AG10803 (cell line): ENCODE measurements around the gene UBE2O.
A peak's percentile ranks its signal among the peaks of the same experiment; 100 is the strongest.

Experiments
- DNase-seq: peaks from one replicate; pipeline ENCODE4 v3.0.0; 2010; ENCODE audit warnings: low read depth
- H3K4me3 ChIP-seq: 2 replicates; pipeline ENCODE4 v1.5.1; 2011; ENCODE audit warnings: mild to moderate bottlenecking, low read length, control low read depth
- TF ChIP-seq, protein P1 (sequence below): conservative IDR thresholded peaks from 2 replicates; pipeline ENCODE4 v1.5.1; 2011; ENCODE audit warnings: mild to moderate bottlenecking, low read length, control low read depth, inconsistent platforms

UBE2O gene

DNA sequence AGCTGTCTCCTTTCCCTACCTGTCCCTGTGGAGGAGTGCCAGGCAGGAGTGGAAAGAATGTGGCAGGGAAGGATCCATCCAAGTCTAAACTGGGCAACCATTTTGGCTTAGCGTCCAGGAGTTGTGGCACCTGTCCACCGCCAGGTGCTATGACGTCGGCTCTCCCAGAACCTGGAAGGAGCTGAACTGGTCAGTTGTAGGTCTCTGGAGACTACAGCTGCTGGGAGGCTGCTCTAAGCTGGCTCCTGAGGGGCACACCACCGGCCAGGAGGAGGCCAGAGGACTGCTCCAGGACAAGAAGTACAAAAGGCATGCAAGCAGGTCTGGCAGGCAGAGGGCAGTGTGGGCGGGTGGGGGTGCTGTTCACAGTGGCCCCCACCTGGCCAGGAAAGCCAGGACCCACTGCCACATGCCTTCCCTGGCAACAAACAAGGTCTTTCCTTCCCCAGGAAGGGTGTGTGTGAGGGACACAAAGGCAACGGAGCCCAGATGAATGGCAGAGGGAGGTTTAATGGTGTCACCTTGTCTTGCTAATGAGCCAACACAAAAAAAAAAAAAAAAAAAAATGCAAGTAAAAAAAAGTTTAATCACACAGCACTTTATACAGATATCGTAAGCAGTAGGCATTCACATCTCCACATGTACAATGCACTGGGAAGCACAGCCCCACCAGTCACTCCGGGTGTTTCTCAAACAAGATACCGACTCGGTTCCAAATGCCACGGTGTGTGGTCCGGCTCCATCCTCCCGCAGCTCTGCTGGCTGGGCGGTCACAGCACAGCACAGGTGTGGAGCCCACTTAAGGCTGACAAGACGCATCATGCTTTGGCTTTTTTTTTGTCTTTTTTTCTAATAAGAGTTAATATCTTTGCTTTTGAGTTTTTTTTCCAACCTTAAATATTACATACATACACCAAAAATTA lies 63.7 kb downstream of the UBE2O start:
- TF ChIP-seq, protein P1, sequence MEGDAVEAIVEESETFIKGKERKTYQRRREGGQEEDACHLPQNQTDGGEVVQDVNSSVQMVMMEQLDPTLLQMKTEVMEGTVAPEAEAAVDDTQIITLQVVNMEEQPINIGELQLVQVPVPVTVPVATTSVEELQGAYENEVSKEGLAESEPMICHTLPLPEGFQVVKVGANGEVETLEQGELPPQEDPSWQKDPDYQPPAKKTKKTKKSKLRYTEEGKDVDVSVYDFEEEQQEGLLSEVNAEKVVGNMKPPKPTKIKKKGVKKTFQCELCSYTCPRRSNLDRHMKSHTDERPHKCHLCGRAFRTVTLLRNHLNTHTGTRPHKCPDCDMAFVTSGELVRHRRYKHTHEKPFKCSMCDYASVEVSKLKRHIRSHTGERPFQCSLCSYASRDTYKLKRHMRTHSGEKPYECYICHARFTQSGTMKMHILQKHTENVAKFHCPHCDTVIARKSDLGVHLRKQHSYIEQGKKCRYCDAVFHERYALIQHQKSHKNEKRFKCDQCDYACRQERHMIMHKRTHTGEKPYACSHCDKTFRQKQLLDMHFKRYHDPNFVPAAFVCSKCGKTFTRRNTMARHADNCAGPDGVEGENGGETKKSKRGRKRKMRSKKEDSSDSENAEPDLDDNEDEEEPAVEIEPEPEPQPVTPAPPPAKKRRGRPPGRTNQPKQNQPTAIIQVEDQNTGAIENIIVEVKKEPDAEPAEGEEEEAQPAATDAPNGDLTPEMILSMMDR, result no peak
- no peak overlapping the region for H3K4me3 ChIP-seq
- DNase-seq, result no peak

DNA sequence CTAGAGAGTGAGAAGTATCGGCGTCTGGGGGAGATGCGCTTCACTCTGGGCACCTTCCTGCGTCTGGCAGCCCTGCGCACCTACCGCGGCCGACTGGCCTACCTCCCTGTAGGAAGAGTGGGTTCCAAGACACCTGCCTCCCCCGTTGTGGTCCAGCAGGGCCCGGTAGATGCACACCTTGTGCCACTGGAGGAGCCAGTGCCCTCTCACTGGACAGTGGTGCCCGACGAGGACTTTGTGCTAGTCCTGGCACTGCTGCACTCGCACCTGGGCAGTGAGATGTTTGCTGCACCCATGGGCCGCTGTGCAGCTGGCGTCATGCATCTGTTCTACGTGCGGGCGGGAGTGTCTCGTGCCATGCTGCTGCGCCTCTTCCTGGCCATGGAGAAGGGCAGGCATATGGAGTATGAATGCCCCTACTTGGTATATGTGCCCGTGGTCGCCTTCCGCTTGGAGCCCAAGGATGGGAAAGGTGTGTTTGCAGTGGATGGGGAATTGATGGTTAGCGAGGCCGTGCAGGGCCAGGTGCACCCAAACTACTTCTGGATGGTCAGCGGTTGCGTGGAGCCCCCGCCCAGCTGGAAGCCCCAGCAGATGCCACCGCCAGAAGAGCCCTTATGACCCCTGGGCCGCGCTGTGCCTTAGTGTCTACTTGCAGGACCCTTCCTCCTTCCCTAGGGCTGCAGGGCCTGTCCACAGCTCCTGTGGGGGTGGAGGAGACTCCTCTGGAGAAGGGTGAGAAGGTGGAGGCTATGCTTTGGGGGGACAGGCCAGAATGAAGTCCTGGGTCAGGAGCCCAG lies 65.8 kb downstream of the UBE2O start:
- DNase-seq, result no peak
- H3K4me3 ChIP-seq, result no peak overlapping the region

DNA sequence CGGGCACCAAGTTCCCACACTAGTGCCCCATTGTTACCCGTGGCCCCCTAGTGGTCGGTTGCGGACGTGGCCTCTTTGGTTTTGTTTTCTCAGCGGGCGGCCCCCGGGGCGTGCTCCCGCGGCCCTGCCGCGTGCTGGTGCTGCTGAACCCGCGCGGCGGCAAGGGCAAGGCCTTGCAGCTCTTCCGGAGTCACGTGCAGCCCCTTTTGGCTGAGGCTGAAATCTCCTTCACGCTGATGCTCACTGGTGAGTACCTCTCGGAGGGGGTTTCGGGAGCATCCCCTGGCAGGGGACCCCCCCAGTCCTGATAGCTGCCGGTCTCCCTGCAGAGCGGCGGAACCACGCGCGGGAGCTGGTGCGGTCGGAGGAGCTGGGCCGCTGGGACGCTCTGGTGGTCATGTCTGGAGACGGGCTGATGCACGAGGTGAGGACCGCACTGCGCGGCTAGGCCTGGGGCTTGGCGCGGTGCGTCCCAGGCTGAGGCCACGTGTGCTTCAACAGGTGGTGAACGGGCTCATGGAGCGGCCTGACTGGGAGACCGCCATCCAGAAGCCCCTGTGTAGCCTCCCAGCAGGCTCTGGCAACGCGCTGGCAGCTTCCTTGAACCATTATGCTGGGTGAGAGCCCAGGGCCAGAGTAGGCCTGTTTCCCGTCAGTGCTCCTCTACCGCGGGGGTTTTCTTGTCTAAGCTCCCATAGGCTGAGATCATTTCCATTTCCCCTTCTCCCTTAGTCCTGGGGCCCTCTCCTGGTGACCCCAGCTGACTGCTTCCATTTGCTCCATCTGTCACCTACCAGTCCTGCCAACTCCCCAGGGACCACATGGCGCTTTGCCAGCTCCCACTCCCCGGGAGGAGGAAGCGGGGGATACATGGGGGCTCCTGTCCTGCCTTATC lies 66.8 kb downstream of the UBE2O start:
- peak overlapping the region; percentile 74 for H3K4me3 ChIP-seq
- TF ChIP-seq, protein P1, result peak; percentile 76
- peak; percentile 84 for DNase-seq

More for the DNA sequence above, 65.8 kb downstream of the UBE2O start:
- TF ChIP-seq, protein P1, result no peak

DNA sequence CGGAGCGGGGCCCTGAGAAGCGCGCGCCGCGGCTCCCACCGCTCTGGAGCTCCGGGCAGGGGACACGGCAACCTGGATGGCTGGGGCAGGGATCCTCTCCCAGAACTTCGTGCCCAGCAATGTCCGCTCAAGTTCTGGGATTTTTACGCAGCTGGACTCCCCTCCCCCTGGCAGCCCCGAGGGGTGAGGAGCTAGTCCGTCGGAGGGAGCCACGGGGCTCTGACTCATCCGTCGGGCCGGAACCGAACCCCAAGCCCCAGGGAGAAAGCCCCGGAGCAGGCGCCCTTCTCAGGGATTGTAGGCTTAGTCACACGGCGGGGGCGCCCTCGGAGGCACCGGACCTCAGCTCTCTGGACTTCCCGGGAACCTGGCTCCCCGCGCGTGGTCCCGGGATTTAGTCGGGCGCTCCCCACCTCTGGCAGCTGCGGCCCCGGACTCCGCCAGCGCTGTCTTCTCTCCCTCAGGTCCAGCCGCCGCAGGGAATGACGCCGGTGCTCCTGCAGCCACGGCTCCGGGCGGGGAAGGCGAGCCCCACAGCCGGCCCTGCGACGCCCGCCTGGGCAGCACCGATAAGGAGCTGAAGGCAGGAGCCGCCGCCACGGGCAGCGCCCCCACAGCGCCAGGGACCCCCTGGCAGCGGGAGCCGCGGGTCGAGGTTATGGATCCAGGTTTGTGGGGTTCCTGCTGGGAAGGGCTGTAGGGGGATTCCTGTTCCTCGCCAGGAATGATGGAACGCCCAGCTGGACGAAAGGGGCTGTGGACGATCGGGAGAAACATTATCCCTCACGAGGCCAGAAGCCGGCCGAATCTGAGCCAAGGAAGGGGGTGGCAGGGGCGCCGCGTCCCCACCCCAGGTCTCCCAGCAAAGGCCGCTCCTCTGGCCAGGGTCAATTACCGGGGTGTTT lies 67.7 kb downstream of the UBE2O start:
- H3K4me3 ChIP-seq, result peak overlapping the region; percentile 74
- DNase-seq, result peak; percentile 69
- TF ChIP-seq, protein P1, result no peak

DNA sequence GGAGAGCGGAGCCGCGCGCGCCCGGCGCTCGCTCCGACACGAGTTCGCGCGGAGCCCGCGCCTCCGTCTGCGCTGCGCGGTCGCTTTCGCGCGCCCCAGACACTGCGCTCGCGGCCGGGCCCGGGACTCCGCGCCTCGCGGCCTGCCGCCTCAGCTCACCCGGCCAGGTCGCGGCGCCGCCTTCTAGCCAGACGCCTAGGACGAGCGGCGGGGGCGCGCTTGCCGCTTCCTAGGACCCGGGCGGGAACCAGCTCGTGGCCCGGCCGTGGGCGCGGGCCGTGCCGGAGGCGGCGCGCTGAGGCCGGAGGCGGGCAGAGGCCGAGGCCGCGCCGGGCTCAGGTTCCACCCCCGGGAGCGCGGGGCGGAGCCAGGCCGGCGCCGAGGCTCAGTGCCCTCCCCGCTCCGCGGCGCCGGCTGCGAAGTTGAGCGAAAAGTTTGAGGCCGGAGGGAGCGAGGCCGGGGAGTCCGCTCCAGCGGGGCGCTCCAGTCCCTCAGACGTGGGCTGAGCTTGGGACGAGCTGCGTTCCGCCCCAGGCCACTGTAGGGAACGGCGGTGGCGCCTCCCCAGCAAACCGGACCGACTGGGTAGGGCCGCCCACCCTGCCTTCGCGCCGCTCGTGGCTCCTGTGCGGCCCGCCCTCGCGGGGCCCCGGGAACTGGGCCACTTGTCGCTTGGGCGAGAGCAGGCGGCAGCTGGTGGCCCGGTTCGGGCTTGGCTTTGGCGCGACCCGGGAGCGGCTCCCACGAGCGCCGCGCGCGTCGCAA lies 68.5 kb downstream of the UBE2O start, which contains the start of gene SPHK1:
TSS of gene SPHK1 (plus strand) at position 388 of the 765 bp plus-strand sequence. CDS start 1,036 bp downstream, outside the sequence.
- peak; percentile 86 for DNase-seq
- H3K4me3 ChIP-seq, result peak within 1 kb of the TSS; percentile 74
- TF ChIP-seq, protein P1, result no peak
